Hair follicular keratinocyte (primary cell): ENCODE measurements around the gene TNXB. TPM values are rescaled to one million over a fixed set of nuclear protein-coding genes. Genes with fewer than 3 reads are reported as not detected.

Experiments
- total RNA-seq: library from RNA; depleted of rRNA; stranded (reverse); fragments of >200 nt; gene quantifications from 2 replicates; pipeline ENCODE4 v1.2.3, GENCODE V29; 2015

Gene TNXB, protein sequence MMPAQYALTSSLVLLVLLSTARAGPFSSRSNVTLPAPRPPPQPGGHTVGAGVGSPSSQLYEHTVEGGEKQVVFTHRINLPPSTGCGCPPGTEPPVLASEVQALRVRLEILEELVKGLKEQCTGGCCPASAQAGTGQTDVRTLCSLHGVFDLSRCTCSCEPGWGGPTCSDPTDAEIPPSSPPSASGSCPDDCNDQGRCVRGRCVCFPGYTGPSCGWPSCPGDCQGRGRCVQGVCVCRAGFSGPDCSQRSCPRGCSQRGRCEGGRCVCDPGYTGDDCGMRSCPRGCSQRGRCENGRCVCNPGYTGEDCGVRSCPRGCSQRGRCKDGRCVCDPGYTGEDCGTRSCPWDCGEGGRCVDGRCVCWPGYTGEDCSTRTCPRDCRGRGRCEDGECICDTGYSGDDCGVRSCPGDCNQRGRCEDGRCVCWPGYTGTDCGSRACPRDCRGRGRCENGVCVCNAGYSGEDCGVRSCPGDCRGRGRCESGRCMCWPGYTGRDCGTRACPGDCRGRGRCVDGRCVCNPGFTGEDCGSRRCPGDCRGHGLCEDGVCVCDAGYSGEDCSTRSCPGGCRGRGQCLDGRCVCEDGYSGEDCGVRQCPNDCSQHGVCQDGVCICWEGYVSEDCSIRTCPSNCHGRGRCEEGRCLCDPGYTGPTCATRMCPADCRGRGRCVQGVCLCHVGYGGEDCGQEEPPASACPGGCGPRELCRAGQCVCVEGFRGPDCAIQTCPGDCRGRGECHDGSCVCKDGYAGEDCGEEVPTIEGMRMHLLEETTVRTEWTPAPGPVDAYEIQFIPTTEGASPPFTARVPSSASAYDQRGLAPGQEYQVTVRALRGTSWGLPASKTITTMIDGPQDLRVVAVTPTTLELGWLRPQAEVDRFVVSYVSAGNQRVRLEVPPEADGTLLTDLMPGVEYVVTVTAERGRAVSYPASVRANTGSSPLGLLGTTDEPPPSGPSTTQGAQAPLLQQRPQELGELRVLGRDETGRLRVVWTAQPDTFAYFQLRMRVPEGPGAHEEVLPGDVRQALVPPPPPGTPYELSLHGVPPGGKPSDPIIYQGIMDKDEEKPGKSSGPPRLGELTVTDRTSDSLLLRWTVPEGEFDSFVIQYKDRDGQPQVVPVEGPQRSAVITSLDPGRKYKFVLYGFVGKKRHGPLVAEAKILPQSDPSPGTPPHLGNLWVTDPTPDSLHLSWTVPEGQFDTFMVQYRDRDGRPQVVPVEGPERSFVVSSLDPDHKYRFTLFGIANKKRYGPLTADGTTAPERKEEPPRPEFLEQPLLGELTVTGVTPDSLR (N-terminal part only)
- total RNA-seq, result 0.23 and 0.30 TPM in 2 replicates

DNA sequence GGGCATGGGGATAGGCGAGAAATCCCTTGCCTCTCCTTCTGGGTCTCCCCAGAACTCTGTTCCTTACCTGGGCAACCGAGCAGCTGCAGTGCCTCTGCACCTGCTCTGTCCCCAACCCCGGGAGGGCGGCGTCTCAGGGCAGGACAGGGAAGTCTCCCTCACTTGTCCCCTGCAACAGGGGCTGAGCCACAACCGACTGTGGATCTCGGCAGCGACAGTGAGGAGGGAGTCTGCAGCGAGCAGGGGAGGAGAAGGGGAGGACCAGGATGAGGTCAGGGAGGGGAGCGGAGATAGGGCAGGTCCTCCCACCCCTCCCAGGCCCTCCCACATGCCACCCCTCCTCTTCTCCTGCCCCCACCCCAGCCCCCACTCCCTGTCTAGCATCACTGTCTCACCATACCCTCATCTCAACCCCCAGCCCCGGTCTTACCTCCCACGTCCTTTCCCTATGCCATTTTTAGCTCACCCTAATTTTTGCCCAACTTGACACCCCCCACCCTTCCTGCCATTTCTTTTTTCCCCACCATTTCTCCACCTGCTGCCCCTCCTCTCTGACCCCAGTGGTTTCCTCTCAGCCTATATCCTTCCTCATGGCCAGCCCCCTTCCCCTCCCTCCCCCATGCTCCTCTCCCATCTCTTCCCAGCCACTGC lies at the start of gene TNXB:
Gene TNXB, minus strand, starts transcription at position 225 of the 651 bp plus-strand sequence. CDS start 11,140 bp downstream, outside the sequence.

DNA sequence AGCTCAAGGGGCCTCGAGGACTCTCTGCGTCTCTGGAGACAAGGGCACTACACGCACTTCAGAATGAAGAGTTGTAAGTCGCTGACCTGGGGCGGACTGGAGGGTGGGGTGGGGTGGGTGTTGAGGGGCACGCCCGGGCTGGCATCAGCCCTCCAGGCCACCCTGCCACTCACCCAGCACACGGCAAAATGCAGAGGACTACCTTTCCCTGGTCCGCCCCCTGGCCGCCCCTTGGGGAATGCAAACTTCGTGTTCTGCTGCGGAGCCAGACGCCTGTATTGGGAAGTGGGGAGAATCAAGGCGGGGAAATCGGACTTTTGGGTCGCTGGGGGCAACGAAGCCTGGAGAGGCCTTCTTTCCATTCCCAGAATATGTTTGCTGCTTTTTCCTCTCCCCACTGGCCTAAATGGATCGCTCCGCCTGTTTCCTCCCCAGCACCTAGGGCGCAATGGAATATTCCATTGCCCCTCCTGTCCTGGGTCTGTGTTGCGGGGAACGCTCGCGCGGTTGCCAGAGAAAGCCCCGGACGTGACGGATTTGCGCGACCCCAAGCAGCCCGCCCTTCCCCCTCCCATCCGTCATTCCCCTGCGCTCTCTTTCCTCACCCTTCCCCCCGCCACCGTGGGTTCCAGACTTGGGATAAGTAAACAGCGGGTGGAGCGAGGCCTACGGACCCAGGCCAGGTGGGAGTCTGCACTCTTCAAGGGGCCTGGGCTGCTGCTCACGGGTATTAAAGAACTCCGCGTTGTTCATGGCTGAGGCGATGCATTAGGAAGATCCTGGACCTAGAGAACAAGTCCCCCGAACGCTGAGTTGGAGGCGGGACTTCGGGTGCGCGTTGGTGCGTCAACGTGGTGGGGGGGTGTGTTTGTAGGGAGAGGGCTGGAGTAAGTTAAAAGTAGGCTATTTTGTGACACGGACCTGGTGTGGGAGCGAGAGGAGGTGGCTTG lies 44.7 kb upstream of the TNXB start, which contains the start of gene PPT2:
Gene PPT2, plus strand, starts transcription at position 578 of the 950 bp plus-strand sequence. CDS start 454 bp downstream, outside the sequence.

GRCh38 chr6:32151863-32152768 lies 43.0 kb upstream of the TNXB start, which contains the start of gene PRRT1:
PRRT1 (minus strand) TSS chr6:32151939; CDS start chr6:32151827, 112 bp downstream.

DNA sequence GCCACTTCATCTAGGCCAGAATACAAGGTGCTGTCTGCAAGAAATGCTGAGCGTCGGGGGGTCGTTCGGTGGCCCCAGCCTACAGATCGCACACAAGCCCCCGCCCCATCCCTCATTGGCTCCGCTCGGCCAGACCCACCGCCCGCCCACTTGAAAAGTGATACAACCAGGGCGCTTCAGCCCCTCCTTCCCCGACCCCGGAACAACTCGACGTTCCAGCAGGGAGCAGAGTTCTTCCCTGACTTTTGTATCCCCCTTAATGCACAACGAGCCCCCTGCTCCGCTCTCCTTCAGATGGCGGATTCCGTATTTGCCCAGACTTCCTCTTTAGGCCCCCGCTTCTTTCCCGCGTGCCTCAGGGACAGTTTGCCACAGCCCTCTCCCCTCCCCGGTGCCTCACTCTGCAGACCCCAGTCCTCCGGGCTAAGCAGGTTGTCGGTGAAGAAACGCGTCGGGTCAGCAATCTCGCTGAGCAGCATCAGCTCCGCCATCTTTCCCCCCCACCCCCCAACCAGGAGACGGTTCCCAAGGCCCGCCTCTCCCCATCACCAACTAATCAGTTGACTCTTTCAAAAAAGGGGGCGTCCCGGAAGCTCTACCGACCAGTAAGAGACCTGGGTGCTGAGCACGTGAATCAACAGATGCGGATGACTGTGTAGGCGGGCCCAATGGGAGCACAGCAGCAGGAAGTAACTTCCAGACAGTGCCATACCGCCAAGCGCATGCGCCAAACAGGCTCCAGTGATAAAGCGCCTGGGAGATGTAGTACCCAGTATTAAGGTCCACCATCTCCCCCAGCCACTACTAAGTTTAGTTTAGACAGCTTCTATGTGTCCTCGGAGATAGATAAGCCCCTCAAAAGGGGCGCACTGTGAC lies 18.8 kb upstream of the TNXB start, which contains the start of gene ATF6B:
Gene ATF6B, minus strand, starts transcription at position 530 of the 876 bp plus-strand sequence. Its CDS starts 39 bp downstream, at position 491.

DNA sequence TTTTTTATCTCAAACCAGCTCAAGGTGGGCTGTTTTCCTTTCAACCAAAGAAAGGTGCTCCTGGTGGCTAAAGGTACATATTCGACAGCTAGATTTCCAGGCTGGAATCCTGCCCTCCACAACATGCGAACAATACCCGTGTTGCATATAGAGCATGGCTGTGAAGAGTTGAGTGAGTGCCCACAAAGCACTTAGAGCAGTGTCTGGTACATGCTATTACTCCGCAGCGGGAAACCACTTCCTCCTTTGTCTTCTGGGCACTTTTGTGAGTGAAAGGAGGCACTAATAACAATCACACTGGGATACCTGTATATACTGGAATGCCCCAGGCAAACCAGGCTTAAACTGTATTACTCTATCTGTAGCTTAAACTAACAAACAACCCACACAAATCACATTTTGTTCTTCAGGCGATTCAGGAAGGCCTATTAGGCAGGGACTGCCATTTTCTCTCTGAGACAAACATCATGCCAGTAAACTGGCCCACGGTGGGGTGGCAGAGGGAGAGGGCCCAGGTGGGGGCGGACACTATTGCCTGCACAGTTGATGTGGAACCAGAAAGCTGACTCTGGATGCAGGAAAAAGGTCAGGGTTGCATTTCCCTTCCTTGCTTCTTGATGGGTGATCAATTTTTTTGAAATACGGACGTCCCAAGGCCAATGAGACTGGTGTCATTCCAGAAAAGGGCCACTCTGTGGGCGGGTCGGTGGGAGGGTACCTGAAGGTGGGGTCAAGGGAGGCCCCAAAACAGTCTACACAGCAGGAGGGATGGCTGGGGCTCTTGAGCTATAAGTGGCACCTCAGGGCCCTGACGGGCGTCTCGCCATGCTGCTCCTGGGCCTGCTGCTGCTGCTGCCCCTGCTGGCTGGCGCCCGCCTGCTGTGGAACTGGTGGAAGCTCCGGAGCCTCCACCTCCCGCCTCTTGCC lies 71.3 kb downstream of the TNXB start, which contains the start of gene CYP21A2:
Gene CYP21A2, plus strand, starts transcription at position 818 of the 927 bp plus-strand sequence. Its CDS starts 8 bp downstream, at position 826.

GRCh38 chr6:32014547-32014946 lies 94.6 kb downstream of the TNXB start, which contains the start of gene C4B:
C4B (plus strand) TSS chr6:32014795; CDS start chr6:32014846, 51 bp downstream.

Other genes with a start within 250 kb of the TNXB start
- gene NEU1, start 246.5 kb downstream of the TNXB start, total RNA-seq, result 33.3 and 33.7 TPM in 2 replicates
- 0.04 TPM in 1 of 2 replicates, not detected in the other for gene SLC44A4, start 230.3 kb downstream of the TNXB start, total RNA-seq
- 22.2 and 24.5 TPM in 2 replicates for gene EHMT2, start 211.6 kb downstream of the TNXB start, total RNA-seq
- gene ZBTB12, start 207.3 kb downstream of the TNXB start, total RNA-seq, result 0.30 and 0.39 TPM in 2 replicates
- gene C2, start 181.6 kb downstream of the TNXB start, total RNA-seq, result not detected in 2 replicates
- gene CFB, start 163.2 kb downstream of the TNXB start, total RNA-seq, result 1.2 and 3.4 TPM in 2 replicates
- gene NELFE, start 150.4 kb downstream of the TNXB start, total RNA-seq, result 129 and 171 TPM in 2 replicates
- 34.5 and 47.2 TPM in 2 replicates for gene SKIC2, start 150.2 kb downstream of the TNXB start, total RNA-seq
- 17.2 and 20.9 TPM in 2 replicates for gene DXO, start 137.2 kb downstream of the TNXB start, total RNA-seq
- 1.7 and 3.4 TPM in 2 replicates for gene C4A, start 127.3 kb downstream of the TNXB start, total RNA-seq
- 1.2 and 2.4 TPM in 2 replicates for gene C4B, start 94.5 kb downstream of the TNXB start, total RNA-seq
- gene CYP21A2, start 70.9 kb downstream of the TNXB start, total RNA-seq, result not detected in 2 replicates
- gene ATF6B, start 18.9 kb upstream of the TNXB start, total RNA-seq, result 16.0 and 22.0 TPM in 2 replicates
- gene FKBPL, start 20.9 kb upstream of the TNXB start, total RNA-seq, result 4.5 and 7.8 TPM in 2 replicates
- not detected in 2 replicates for gene PRRT1, start 42.6 kb upstream of the TNXB start, total RNA-seq
- gene PPT2, start 44.8 kb upstream of the TNXB start, total RNA-seq, result 14.3 and 17.5 TPM in 2 replicates
- 0.57 and 1.0 TPM in 2 replicates for gene EGFL8, start 55.3 kb upstream of the TNXB start, total RNA-seq
- gene AGPAT1, start 66.7 kb upstream of the TNXB start, total RNA-seq, result 49.2 and 63.7 TPM in 2 replicates
- 37.5 and 64.1 TPM in 2 replicates for gene RNF5, start 69.1 kb upstream of the TNXB start, total RNA-seq
- gene AGER, start 74.9 kb upstream of the TNXB start, total RNA-seq, result 1.3 and 1.8 TPM in 2 replicates
- gene PBX2, start 80.9 kb upstream of the TNXB start, total RNA-seq, result 22.7 and 42.2 TPM in 2 replicates
- gene GPSM3, start 83.3 kb upstream of the TNXB start, total RNA-seq, result 7.0 and 13.3 TPM in 2 replicates
- gene NOTCH4, start 114.7 kb upstream of the TNXB start, total RNA-seq, result 0.08 and 0.61 TPM in 2 replicates